ENCODE data around the gene SLC44A5. TPM values are rescaled to one million over a fixed set of nuclear protein-coding genes. Genes with fewer than 3 reads are reported as not detected.

Gene SLC44A5
- total RNA-seq, 4 donors from 2014 or later, result 0.27 to 1.1 (median 0.42) TPM

DNA sequence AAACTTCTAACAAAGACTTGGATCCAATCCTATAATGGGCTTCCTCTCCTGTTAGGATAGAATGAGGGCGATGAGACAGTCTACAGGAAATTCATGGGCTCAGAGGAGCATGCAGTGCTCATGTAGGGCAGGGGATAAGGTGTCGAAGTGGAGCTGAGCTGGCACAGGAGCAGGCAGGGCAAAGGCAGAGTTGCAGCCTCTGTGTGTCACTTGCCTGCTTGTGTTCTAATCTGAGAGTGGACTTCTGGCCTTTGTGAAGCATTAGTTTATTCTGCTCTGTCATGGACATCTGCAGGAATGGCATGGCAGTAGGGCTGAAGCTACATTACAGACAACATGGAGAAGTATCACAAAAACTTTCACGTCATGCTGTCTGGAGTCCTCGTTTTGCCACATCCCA, 444.1 kb downstream of the SLC44A5 start:
- Histone ChIP-seq H3K27ac (no peak overlapping the region), H3K4me3 (no peak overlapping the region), H3K4me1 (no peaks in the 10 kb centered on the region), H3K27me3 (no peaks in the 10 kb centered on the region), H3K36me3 (no peaks in the 10 kb centered on the region), H3K9me3 (no peaks in the 10 kb centered on the region)
- WGBS, 2 donors (ENCODE audit: low coverage in 1 of 2), result 59 to 87% methylated on average over 4 of the region's 4 CpGs
- ATAC-seq, result no peak
- TF ChIP-seq POLR2A (IDR thresholded peaks at IDR 0.05), result no peak
- no peak for TF ChIP-seq EP300 (IDR thresholded peaks at IDR 0.05)
- TF ChIP-seq POLR2AphosphoS5 (IDR thresholded peaks at IDR 0.05), result no peak
- TF ChIP-seq, protein P1, sequence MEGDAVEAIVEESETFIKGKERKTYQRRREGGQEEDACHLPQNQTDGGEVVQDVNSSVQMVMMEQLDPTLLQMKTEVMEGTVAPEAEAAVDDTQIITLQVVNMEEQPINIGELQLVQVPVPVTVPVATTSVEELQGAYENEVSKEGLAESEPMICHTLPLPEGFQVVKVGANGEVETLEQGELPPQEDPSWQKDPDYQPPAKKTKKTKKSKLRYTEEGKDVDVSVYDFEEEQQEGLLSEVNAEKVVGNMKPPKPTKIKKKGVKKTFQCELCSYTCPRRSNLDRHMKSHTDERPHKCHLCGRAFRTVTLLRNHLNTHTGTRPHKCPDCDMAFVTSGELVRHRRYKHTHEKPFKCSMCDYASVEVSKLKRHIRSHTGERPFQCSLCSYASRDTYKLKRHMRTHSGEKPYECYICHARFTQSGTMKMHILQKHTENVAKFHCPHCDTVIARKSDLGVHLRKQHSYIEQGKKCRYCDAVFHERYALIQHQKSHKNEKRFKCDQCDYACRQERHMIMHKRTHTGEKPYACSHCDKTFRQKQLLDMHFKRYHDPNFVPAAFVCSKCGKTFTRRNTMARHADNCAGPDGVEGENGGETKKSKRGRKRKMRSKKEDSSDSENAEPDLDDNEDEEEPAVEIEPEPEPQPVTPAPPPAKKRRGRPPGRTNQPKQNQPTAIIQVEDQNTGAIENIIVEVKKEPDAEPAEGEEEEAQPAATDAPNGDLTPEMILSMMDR (IDR thresholded peaks at IDR 0.05), result no peak

DNA sequence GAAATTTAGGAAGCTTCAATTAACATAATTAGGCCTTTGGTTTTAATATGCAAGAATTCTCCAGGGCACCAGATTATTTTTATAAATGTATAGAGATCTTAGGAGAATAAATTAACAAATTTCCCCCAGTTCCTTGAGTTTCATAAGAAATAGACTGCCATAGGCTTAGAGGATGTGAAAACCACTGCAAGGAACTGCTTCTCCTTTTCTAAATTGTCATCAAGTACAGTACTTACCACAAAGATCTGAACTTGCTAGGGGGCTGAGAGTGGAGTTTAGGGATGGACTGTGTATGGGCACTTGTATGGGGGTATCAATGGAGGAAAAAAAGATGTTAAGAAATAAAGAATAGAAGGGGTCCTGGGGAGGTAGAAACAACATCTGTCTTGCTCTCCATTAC, 445.6 kb downstream of the SLC44A5 start:
- Histone ChIP-seq H3K27ac (no peak overlapping the region), H3K36me3 (no peaks in the 10 kb centered on the region), H3K4me3 (no peak overlapping the region), H3K4me1 (no peaks in the 10 kb centered on the region), H3K27me3 (no peaks in the 10 kb centered on the region), H3K9me3 (no peaks in the 10 kb centered on the region)
- no peak for ATAC-seq
- TF ChIP-seq POLR2A (IDR thresholded peaks at IDR 0.05) (no peak), POLR2AphosphoS5 (IDR thresholded peaks at IDR 0.05) (no peak), EP300 (IDR thresholded peaks at IDR 0.05) (no peak)
- TF ChIP-seq, protein P1 (IDR thresholded peaks at IDR 0.05), result no peak

DNA sequence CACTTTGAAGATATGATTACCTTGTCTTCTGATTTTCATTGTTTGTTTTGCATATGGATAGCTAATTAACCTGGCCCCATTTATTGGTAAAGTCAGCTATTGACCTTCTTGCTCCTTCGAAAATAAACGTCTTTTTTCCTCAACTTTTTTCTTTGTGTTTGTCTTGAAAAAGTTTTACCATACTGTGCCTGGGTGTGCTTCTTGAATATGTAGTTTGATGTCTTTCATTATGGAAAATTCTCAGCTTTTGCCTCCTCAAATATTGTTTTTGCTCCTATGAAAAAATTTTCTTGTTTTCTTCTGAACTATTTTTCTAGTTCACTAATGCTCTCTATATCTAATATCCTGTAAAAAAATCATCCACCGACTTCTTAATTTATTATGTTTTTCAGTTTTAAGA, 451.8 kb downstream of the SLC44A5 start:
- Histone ChIP-seq H3K4me3 (no peak overlapping the region), H3K4me1 (no peaks in the 10 kb centered on the region), H3K36me3 (no peaks in the 10 kb centered on the region), H3K27me3 (no peaks in the 10 kb centered on the region), H3K9me3 (peaks cover 0 to 5% (median 0%) of the 10 kb centered on the region in 3 donors), H3K27ac (no peak overlapping the region)
- 84 to 85% methylated on average over 3 of the region's 3 CpGs for WGBS, 2 donors (ENCODE audit: low coverage in 1 of 2)
- TF ChIP-seq EP300 (IDR thresholded peaks at IDR 0.05), result no peak
- ATAC-seq, result no peak

Small RNAs within 50 kb of the gene (small RNA-seq; reads per million reads assigned to genes)
- gene RNU6-503P (0 reads per million in 4 donors), gene RNU6-622P (0 reads per million in 4 donors)

Other genes with a start within 250 kb of the SLC44A5 start
- 10 to 100 TPM; 51.2 to 73.8 (median 66.3) TPM for gene ACADM, start 113.6 kb upstream of the SLC44A5 start, total RNA-seq
- 10 to 100 TPM; 25.0 to 54.9 (median 46.9) TPM for gene RABGGTB, start 175.1 kb upstream of the SLC44A5 start, total RNA-seq
- gene MSH4, start 185.8 kb upstream of the SLC44A5 start, total RNA-seq, result under 1 TPM in 2 of 4 donors, not detected in 2; 0.67 to 0.93 TPM